MM.1S (cell line): ENCODE data around the gene RHBDL1.

Experiments used
- CTCF ChIP-seq: fragments of 300-600 bp; sonication (generic); IDR thresholded peaks from 2 replicates; pipeline ENCODE4 v1.5.1; 2016; ENCODE audit warnings: antibody characterized with exemption, low read length, mixed read lengths
- EZH2 ChIP-seq: fragments of 300-600 bp; sonication (generic); optimal IDR thresholded peaks from 2 replicates; pipeline ENCODE3; 2017; ENCODE audit warnings: low read depth, mild to moderate bottlenecking, antibody characterized with exemption, low read length, mixed read lengths
- EZH2phosphoT487 ChIP-seq: fragments of 300-600 bp; sonication (generic); IDR thresholded peaks from 2 replicates; pipeline ENCODE4 v1.6.1; 2018; ENCODE audit warnings: antibody characterized with exemption, low read length

- TF ChIP-seq CTCF (no peak), EZH2 (no peak), EZH2phosphoT487 (no peak)
Measured at GRCh38 chr16:625977-626765, 49.3 kb upstream of the RHBDL1 start.
